ENCODE results near the gene FER.

GRCh38 chr5:109034306-109034705 is 286.6 kb downstream of the FER start:
- TF ChIP-seq MAFG (tag; conservative IDR thresholded peaks at IDR 0.05): no peak
- TF ChIP-seq CTCF (IDR thresholded peaks at IDR 0.05 in 2 of 3, conservative IDR thresholded peaks at IDR 0.05 in 1 of 3; ENCODE audit: insufficient read depth in 2 of 3, low read depth in 1 of 3, low read length in 3 of 3): no peak
- TF ChIP-seq BDP1 (IDR thresholded peaks at IDR 0.05; ENCODE audit: insufficient read depth, insufficient read length): no peak
- no peak for TF ChIP-seq EP300 (IDR thresholded peaks at IDR 0.05; ENCODE audit: low read length)
- no peak for TF ChIP-seq ZNF316 (IDR thresholded peaks at IDR 0.05)
- TF ChIP-seq UBTF (IDR thresholded peaks at IDR 0.05; ENCODE audit: borderline replicate concordance in 1 of 2, low read depth in 2 of 2, low read length in 2 of 2): no peak
- no peak for TF ChIP-seq GTF3C2 (IDR thresholded peaks at IDR 0.05; ENCODE audit: borderline replicate concordance, extremely low read depth, insufficient read length)
- TF ChIP-seq NFYB (IDR thresholded peaks at IDR 0.05; ENCODE audit: extremely low read depth, insufficient read length): no peak
- TF ChIP-seq ZNF592 (IDR thresholded peaks at IDR 0.05): no peak
